HS-27A (cell line): ENCODE data around the gene ERBB4.

Source experiments
- DNase-seq: peaks from one replicate; pipeline ENCODE4 v3.0.0-alpha.2; 2012; ENCODE audit warnings: low read depth, missing footprints

Gene ERBB4

GRCh38 chr2:211344289-211344688, 1194.3 kb downstream of the ERBB4 start:
- no peak for DNase-seq

GRCh38 chr2:211333377-211333776, 1205.2 kb downstream of the ERBB4 start:
- no peak for DNase-seq

- DNase-seq: no peak
Measured at GRCh38 chr2:211331736-211332135, 1206.9 kb downstream of the ERBB4 start.

GRCh38 chr2:211329882-211330281, 1208.7 kb downstream of the ERBB4 start:
- DNase-seq: no peak

- no peak for DNase-seq
Measured at GRCh38 chr2:211329421-211329820, 1209.2 kb downstream of the ERBB4 start.

GRCh38 chr2:211328126-211328525, 1210.5 kb downstream of the ERBB4 start:
- DNase-seq: no peak
